ENCODE measurements around the gene METTL5.

DNA sequence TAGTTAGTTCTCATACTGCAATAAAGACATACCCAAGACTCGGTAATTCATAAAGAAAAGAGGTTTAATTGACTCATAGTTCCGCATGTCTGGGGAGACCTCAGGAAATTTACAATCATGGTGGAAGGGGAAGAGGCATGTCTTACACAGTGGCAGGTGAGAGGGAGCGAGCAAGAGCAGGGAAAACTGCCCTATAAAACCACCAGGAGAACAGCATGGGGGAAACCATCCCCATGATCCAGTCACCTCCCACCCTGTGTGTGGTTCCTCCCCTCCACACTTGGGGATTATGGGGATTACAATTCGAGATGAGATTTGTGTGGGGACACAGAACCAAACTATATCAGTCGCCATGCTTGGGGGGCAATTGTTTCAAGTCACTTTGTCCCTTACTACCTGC lies 27.1 kb downstream of the METTL5 start:
- TF ChIP-seq, protein P1, sequence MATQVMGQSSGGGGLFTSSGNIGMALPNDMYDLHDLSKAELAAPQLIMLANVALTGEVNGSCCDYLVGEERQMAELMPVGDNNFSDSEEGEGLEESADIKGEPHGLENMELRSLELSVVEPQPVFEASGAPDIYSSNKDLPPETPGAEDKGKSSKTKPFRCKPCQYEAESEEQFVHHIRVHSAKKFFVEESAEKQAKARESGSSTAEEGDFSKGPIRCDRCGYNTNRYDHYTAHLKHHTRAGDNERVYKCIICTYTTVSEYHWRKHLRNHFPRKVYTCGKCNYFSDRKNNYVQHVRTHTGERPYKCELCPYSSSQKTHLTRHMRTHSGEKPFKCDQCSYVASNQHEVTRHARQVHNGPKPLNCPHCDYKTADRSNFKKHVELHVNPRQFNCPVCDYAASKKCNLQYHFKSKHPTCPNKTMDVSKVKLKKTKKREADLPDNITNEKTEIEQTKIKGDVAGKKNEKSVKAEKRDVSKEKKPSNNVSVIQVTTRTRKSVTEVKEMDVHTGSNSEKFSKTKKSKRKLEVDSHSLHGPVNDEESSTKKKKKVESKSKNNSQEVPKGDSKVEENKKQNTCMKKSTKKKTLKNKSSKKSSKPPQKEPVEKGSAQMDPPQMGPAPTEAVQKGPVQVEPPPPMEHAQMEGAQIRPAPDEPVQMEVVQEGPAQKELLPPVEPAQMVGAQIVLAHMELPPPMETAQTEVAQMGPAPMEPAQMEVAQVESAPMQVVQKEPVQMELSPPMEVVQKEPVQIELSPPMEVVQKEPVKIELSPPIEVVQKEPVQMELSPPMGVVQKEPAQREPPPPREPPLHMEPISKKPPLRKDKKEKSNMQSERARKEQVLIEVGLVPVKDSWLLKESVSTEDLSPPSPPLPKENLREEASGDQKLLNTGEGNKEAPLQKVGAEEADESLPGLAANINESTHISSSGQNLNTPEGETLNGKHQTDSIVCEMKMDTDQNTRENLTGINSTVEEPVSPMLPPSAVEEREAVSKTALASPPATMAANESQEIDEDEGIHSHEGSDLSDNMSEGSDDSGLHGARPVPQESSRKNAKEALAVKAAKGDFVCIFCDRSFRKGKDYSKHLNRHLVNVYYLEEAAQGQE (IDR thresholded peaks at IDR 0.05; ENCODE audit: insufficient replicate concordance, low read depth) = no peak
- TF ChIP-seq, protein P2, sequence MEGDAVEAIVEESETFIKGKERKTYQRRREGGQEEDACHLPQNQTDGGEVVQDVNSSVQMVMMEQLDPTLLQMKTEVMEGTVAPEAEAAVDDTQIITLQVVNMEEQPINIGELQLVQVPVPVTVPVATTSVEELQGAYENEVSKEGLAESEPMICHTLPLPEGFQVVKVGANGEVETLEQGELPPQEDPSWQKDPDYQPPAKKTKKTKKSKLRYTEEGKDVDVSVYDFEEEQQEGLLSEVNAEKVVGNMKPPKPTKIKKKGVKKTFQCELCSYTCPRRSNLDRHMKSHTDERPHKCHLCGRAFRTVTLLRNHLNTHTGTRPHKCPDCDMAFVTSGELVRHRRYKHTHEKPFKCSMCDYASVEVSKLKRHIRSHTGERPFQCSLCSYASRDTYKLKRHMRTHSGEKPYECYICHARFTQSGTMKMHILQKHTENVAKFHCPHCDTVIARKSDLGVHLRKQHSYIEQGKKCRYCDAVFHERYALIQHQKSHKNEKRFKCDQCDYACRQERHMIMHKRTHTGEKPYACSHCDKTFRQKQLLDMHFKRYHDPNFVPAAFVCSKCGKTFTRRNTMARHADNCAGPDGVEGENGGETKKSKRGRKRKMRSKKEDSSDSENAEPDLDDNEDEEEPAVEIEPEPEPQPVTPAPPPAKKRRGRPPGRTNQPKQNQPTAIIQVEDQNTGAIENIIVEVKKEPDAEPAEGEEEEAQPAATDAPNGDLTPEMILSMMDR (IDR thresholded peaks at IDR 0.05; ENCODE audit: insufficient read depth, low read length) = no peak
- TF ChIP-seq POLR2AphosphoS5 (IDR thresholded peaks at IDR 0.05; ENCODE audit: low read depth) = no peak
- TF ChIP-seq SPI1 (IDR thresholded peaks at IDR 0.05; ENCODE audit: borderline replicate concordance, low read depth) = no peak
- TF ChIP-seq GABPA (IDR thresholded peaks at IDR 0.05; ENCODE audit: low read depth) = no peak

Measured in HL-60 (cell line).